Dermis lymphatic vessel endothelial cell (primary cell): ENCODE results near the gene HTR3B. TPM values are rescaled to one million over a fixed set of nuclear protein-coding genes. Genes with fewer than 3 reads are reported as not detected.

ENCODE experiments used
- total RNA-seq: library from RNA; depleted of rRNA; stranded (reverse); fragments of >200 nt; gene quantifications from 2 replicates; pipeline ENCODE4 v1.2.1, GENCODE V29; 2014

The HTR3B gene, protein sequence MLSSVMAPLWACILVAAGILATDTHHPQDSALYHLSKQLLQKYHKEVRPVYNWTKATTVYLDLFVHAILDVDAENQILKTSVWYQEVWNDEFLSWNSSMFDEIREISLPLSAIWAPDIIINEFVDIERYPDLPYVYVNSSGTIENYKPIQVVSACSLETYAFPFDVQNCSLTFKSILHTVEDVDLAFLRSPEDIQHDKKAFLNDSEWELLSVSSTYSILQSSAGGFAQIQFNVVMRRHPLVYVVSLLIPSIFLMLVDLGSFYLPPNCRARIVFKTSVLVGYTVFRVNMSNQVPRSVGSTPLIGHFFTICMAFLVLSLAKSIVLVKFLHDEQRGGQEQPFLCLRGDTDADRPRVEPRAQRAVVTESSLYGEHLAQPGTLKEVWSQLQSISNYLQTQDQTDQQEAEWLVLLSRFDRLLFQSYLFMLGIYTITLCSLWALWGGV
- not detected in 2 replicates for total RNA-seq

DNA sequence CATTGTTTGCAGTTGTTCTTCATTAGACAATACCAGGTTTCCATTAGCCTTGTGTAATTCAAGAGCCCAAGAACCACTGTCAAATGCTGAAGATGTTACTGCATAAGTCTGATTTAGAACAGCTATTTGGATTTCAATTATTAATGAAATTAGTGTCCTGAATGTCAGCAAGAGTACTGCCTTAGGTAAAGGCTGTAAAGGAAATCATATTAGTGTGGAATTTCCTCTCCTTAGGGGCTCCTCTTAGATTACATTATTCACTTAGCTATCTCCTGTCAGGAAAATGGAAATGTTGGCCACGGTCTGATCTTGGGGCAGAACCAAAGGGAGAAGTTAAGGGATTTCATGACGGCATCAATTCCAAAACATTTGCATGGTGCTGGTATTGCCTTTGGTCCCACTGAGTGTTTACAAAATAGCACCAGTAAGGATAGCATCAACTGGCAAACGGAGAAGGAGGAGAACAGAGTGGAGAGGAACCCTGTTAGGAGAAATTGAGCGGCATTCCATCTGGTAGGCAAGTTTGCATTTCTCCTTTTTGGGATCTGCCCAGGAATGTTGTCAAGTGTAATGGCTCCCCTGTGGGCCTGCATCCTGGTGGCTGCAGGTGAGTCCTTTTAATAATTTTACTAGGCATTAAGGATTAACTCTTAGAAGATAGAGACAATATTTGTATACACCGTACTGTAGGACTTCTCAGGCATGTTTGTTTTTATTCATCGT lies at the start of gene HTR3B:
Gene HTR3B (plus strand): TSS at position 418 of the 723 bp plus-strand sequence. CDS start 138 bp downstream, at position 556.

DNA sequence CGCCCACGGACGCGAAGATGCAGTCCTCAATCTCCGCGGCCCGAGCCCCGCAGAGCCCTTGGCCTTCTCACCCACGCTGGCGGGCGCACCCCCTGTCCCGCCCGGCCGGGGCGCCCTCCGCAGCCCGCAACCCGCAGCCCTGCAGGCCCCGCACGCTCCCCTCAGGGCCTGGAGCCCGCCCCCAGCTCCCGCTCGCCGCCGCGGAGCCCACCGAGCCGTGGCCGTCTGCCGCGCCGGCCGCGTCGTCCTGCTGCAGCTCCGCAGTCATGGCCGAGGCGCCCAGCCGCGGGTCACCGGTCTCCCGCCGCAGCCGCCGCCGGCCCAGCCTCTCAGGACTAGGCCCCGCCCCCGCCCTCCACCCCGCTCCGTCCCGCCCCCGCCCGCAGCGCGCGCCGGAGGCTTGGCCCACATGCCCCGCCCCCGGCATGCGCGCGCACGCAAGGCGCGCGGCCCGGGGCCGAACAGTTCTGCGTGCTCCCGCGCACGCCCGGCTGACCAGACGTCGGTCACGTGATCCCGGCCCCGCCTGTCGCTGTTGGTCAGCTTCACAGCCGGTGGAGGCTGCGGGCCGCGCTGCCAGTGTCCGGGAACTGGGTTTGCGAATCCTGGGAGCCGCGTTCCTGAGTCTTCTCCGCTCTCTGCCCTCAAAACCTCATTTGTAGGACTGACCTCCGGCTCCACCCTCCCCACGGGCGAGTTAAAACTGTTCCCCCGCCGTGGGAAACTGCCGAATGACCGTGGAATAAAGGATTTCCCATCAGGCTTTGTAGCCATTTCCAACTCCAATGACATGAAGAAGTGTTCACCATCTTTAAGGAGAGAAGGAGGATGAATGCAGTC lies 29.1 kb upstream of the HTR3B start, which contains the start of gene USP28:
Gene USP28 (minus strand): TSS at position 339 of the 840 bp plus-strand sequence. CDS start 71 bp downstream, at position 268.

DNA sequence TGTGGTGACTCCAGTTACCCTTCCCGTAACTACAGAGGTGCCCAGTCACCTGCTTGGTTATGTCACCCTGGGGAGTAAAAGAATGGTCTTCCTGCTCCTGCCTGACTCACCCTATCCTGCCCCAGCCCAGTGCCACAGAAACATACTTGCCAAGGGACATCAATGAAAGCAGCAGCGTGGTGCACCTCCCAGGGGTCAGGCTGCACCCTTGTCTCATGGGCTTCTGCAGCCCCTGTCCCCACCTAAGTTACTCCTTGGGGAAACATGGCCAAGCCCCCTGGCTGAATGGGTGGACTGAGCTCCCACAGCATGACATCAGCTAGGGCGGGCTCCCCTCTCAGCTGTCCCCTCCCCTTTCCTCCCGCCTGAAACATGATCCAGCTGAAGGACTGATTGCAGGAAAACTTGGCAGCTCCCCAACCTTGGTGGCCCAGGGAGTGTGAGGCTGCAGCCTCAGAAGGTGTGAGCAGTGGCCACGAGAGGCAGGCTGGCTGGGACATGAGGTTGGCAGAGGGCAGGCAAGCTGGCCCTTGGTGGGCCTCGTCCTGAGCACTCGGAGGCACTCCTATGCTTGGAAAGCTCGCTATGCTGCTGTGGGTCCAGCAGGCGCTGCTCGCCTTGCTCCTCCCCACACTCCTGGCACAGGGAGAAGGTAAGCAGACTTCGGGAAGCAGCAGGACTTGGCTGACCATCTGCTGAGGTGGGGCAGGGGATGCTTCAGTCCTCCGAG lies 70.3 kb downstream of the HTR3B start, which contains the start of gene HTR3A:
Gene HTR3A (plus strand): TSS at position 368 of the 730 bp plus-strand sequence. CDS start 218 bp downstream, at position 586.

Other genes starting within 250 kb of the HTR3B start
- gene TMPRSS5, start 198.5 kb upstream of the HTR3B start, total RNA-seq: 0.11 and 0.26 TPM in 2 replicates
- 12.8 and 19.3 TPM in 2 replicates for gene ZW10, start 131.1 kb upstream of the HTR3B start, total RNA-seq
- gene CLDN25, start 125.0 kb upstream of the HTR3B start, total RNA-seq: not detected in 2 replicates
- gene USP28, start 29.2 kb upstream of the HTR3B start, total RNA-seq: 23.3 and 32.7 TPM in 2 replicates
- gene HTR3A, start 70.3 kb downstream of the HTR3B start, total RNA-seq: not detected in 2 replicates
- 8.3 and 22.4 TPM in 2 replicates for gene ZBTB16, start 154.9 kb downstream of the HTR3B start, total RNA-seq